CMK (cell line): ENCODE measurements around the gene OR56B1.

Source experiments
- DNase-seq: peaks from one replicate; pipeline ENCODE4 v3.0.0-alpha.2; 2010; ENCODE audit warnings: low read depth

Gene OR56B1

GRCh38 chr11:5737091-5737490, 843 bp downstream of the OR56B1 start:
- DNase-seq, result no peak

- DNase-seq, result no peak
These were observed 1.6 kb downstream of the OR56B1 start for GRCh38 chr11:5737670-5738392.

GRCh38 chr11:5738431-5738830, 2.2 kb downstream of the OR56B1 start:
- no peak for DNase-seq

GRCh38 chr11:5746614-5747013, 10.4 kb downstream of the OR56B1 start:
- DNase-seq, result no peak

- no peak for DNase-seq
These were observed 13.6 kb downstream of the OR56B1 start for GRCh38 chr11:5749836-5750235.

GRCh38 chr11:5753943-5754342, 17.7 kb downstream of the OR56B1 start, which contains the start of gene OR52N4:
Gene OR52N4 (plus strand): TSS chr11:5754243. CDS start chr11:5754741, 498 bp downstream.
- no peak for DNase-seq

- no peak for DNase-seq
These were observed 30.8 kb downstream of the OR56B1 start for GRCh38 chr11:5767056-5767455.

GRCh38 chr11:5783255-5783654, 47.0 kb downstream of the OR56B1 start, which contains the start of gene OR52N5:
Gene OR52N5 (minus strand): TSS chr11:5783355. CDS start chr11:5778634, 4,721 bp downstream.
- no peak for DNase-seq
